AG04449 (cell line): ENCODE measurements around the gene PTPN14.

Experiments used
- CTCF ChIA-PET: fragments of 350-600 bp; formaldehyde crosslinking; extraction: SDS; loops from one replicate; lab custom pipeline; 2021; ENCODE audit warnings: antibody characterized with exemption; lab: Yijun Ruan, JAX
- POLR2A ChIA-PET: fragments of 400-600, 350-600 bp; formaldehyde crosslinking; extraction: SDS; loops from one replicate; lab custom pipeline; 2020; ENCODE audit warnings: antibody characterized with exemption, inconsistent platforms; lab: Yijun Ruan, JAX
- DNase-seq: peaks from one replicate; pipeline ENCODE4 v3.0.0-alpha.2; 2010; ENCODE audit warnings: low read depth, low spot score
- H3K4me3 ChIP-seq: 2 replicates; pipeline ENCODE4 v1.5.1; 2011; ENCODE audit warnings: low read depth, mild to moderate bottlenecking, control low read depth, low read length
- TF ChIP-seq, protein P1 (sequence below): IDR thresholded peaks from one replicate; pipeline ENCODE4 v1.5.1; 2011; ENCODE audit warnings: mild to moderate bottlenecking, moderate library complexity, low read length, control low read depth, inconsistent platforms; ENCODE audit not compliant: insufficient read depth; ENCODE audit errors: missing control alignments

Gene PTPN14

GRCh38 chr1:214321705-214322453 is 229.5 kb downstream of the PTPN14 start:
- CTCF ChIA-PET, result interaction anchor here (0.7 to 12.5 kb wide), 8 partner anchors 8 to 270 kb away, joined by 3 to 247 read pairs (median 4); no protein-coding TSS in a partner anchor
- H3K4me3 ChIP-seq, result no peak overlapping the region
- POLR2A ChIA-PET, result no interaction called here
- TF ChIP-seq, protein P1, sequence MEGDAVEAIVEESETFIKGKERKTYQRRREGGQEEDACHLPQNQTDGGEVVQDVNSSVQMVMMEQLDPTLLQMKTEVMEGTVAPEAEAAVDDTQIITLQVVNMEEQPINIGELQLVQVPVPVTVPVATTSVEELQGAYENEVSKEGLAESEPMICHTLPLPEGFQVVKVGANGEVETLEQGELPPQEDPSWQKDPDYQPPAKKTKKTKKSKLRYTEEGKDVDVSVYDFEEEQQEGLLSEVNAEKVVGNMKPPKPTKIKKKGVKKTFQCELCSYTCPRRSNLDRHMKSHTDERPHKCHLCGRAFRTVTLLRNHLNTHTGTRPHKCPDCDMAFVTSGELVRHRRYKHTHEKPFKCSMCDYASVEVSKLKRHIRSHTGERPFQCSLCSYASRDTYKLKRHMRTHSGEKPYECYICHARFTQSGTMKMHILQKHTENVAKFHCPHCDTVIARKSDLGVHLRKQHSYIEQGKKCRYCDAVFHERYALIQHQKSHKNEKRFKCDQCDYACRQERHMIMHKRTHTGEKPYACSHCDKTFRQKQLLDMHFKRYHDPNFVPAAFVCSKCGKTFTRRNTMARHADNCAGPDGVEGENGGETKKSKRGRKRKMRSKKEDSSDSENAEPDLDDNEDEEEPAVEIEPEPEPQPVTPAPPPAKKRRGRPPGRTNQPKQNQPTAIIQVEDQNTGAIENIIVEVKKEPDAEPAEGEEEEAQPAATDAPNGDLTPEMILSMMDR, result no peak
- no peak for DNase-seq

GRCh38 chr1:214319938-214320337 is 231.5 kb downstream of the PTPN14 start:
- H3K4me3 ChIP-seq, result no peak overlapping the region
- TF ChIP-seq, protein P1, result no peak
- ChIA-PET CTCF (interaction anchor here (0.7 to 12.5 kb wide), 6 partner anchors 10 to 107 kb away, joined by 3 to 247 read pairs (median 10); no protein-coding TSS in a partner anchor), POLR2A (no interaction called here)
- no peak for DNase-seq

DNA sequence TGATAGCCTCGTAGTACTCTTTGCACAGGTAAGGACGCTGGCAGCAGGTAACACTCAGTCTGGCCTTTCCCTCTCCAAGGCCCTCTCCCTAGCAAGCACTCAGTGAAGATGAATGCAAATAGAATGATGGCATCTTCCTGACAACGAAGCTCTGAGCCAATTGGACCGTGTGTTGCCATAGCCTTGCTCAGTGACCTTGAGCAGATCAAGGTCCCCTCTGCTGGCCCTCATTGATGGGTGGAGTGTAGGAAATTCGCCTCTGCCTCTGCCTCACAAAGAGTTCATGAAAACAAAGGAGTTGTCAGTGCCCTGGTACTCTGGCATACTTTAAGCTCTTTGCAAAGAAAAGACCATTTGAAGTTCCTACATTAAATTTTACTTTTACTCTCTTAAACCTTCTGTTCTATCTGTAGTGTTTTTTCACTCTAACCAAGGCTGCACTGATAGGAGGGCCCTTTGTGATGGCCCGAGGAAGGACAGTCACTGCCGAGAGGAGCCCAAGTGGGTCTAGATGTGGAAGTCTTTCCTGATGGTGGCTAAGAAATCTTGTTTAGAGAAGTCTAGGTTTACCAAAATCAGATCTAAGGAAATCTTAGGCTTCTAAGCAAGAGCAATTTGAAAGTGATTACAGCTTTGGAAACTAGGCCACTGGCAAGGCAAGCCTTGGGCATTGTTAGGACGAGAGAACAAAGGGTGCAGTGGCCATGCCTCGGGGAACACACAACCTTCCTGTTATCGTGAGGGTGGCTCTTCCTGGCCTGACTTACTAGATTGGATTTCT is 232.3 kb downstream of the PTPN14 start:
- ChIA-PET POLR2A (interaction anchor here (0.6 kb wide), 1 partner anchor 38 kb away, joined by 4 read pairs; the partner anchor contains the start of gene SMYD2), CTCF (interaction anchor here (0.7 to 12.5 kb wide), 6 partner anchors 11 to 105 kb away, joined by 3 to 247 read pairs (median 4); no protein-coding TSS in a partner anchor)
- DNase-seq, result no peak
- H3K4me3 ChIP-seq, result no peak overlapping the region
- TF ChIP-seq, protein P1, result no peak

DNA sequence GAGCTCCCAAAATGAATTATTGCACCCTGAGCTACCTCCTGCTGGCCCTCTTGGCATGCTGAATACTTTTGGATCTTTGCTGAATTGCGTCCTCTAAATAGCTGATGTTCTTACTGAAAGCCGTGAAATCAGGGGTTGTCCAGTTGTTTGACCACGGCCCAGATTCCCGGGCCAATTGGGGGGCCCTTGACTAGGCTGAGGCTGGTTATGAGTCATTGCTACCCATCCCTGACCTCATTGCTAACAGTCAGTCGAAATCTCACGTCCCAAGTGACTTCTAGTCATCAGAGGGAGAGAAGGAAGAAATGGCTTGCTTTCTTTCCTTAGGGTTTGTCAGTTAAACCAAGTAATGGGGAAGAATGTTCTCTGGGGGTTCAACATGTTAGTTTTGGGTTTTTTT is 233.0 kb downstream of the PTPN14 start:
- ChIA-PET POLR2A (interaction anchor here (0.5 kb wide), 1 partner anchor 91 kb away, joined by 3 read pairs; no protein-coding TSS in a partner anchor), CTCF (interaction anchor here (1.0 to 12.5 kb wide), 7 partner anchors 12 to 267 kb away, joined by 3 to 247 read pairs (median 4); no protein-coding TSS in a partner anchor)
- no peak overlapping the region for H3K4me3 ChIP-seq

GRCh38 chr1:214317734-214318133 is 233.7 kb downstream of the PTPN14 start:
- CTCF ChIA-PET, result interaction anchor here (1.0 to 12.5 kb wide), 7 partner anchors 12 to 267 kb away, joined by 3 to 247 read pairs (median 6); no protein-coding TSS in a partner anchor
- H3K4me3 ChIP-seq, result no peak overlapping the region
- no peak for DNase-seq
- POLR2A ChIA-PET, result interaction anchor here (0.5 kb wide), 1 partner anchor 90 kb away, joined by 3 read pairs; no protein-coding TSS in a partner anchor
- TF ChIP-seq, protein P1, result no peak

More for the DNA sequence above, 233.0 kb downstream of the PTPN14 start:
- TF ChIP-seq, protein P1, result no peak
- DNase-seq, result no peak
